HFF-Myc (cell line): ENCODE measurements around the gene RPTOR.
"Not testable (repeated sequence)": the region's sequence is repeated elsewhere in the genome, so short reads cannot be mapped to it uniquely, and the experiment has no call there.

Experiments used
- DNase-seq: peaks from one replicate; pipeline ENCODE4 v3.0.0-alpha.2; 2011; ENCODE audit warnings: low read depth; ENCODE audit errors: extremely low read depth
- H3K4me3 ChIP-seq: replicated peaks from 2 replicates; pipeline ENCODE4 v1.5.1; 2011; ENCODE audit warnings: low read depth, mild to moderate bottlenecking, control low read depth, low read length
- CTCF ChIP-seq: IDR thresholded peaks from 2 replicates; pipeline ENCODE4 v1.5.1; 2012; ENCODE audit warnings: mild to moderate bottlenecking, low read depth, low read length, control low read depth; ENCODE audit errors: missing control alignments

RPTOR gene

GRCh38 chr17:80621335-80621996 lies 76.8 kb downstream of the RPTOR start:
- no peak for TF ChIP-seq CTCF
- no peak overlapping the region for H3K4me3 ChIP-seq
- DNase-seq, result no peak

- H3K4me3 ChIP-seq, result no peak overlapping the region
- DNase-seq, result no peak
- TF ChIP-seq CTCF, result no peak
These were observed 77.3 kb downstream of the RPTOR start for GRCh38 chr17:80621997-80622357.

- no peak for DNase-seq
- no peak overlapping the region for H3K4me3 ChIP-seq
- no peak for TF ChIP-seq CTCF
These were observed 80.2 kb downstream of the RPTOR start for GRCh38 chr17:80624864-80625263.

- no peak overlapping the region for H3K4me3 ChIP-seq
- no peak for DNase-seq
These were observed 81.0 kb downstream of the RPTOR start for GRCh38 chr17:80625627-80626026.

GRCh38 chr17:80628881-80629280 lies 84.2 kb downstream of the RPTOR start:
- not testable (repeated sequence) for DNase-seq, H3K4me3 ChIP-seq

More at GRCh38 chr17:80625627-80626026, 81.0 kb downstream of the RPTOR start:
- TF ChIP-seq CTCF, result no peak

GRCh38 chr17:80629298-80630028 lies 84.8 kb downstream of the RPTOR start:
- H3K4me3 ChIP-seq, result no peak overlapping the region
- DNase-seq, result no peak
- no peak for TF ChIP-seq CTCF

- no peak for DNase-seq
- no peak overlapping the region for H3K4me3 ChIP-seq
- no peak for TF ChIP-seq CTCF
These were observed 86.0 kb downstream of the RPTOR start for GRCh38 chr17:80630560-80631120.
